ENCODE results near the gene SMARCE1.

DNA sequence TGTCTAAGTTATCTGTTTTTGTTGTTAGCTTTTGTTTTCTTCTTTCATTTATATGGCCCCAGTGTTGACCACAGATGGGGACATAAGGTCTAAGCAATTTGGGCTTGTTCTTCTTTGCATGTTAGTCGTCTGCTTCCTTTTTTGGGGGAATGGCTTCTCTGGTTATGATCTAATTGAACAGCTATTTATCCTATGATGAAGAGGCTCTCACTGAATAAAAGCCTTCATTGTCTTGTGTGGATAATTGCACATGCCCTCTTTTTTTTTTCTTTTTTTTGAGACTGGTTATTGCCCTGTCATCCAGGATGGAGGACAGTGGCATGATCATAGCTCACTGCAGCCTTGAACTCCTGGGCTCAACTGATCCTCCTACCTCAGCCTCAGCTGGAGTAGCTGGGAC is 13.7 kb downstream of the SMARCE1 start:
- TF ChIP-seq POLR2A (IDR thresholded peaks at IDR 0.05) (no peak), EP300 (IDR thresholded peaks at IDR 0.05) (no peak)
- TF ChIP-seq, protein P1, sequence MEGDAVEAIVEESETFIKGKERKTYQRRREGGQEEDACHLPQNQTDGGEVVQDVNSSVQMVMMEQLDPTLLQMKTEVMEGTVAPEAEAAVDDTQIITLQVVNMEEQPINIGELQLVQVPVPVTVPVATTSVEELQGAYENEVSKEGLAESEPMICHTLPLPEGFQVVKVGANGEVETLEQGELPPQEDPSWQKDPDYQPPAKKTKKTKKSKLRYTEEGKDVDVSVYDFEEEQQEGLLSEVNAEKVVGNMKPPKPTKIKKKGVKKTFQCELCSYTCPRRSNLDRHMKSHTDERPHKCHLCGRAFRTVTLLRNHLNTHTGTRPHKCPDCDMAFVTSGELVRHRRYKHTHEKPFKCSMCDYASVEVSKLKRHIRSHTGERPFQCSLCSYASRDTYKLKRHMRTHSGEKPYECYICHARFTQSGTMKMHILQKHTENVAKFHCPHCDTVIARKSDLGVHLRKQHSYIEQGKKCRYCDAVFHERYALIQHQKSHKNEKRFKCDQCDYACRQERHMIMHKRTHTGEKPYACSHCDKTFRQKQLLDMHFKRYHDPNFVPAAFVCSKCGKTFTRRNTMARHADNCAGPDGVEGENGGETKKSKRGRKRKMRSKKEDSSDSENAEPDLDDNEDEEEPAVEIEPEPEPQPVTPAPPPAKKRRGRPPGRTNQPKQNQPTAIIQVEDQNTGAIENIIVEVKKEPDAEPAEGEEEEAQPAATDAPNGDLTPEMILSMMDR (IDR thresholded peaks at IDR 0.05): no peak

Data from ovary (tissue), 3 donors.